ENCODE measurements around the gene ACY1.

ACY1 gene

GRCh38 chr3:51982838-51983577 lies at the start of gene ACY1:
Gene ACY1 (plus strand): TSS chr3:51983535. CDS start chr3:51984065, 530 bp downstream.
- DNase-seq: peak; percentile 62

DNA sequence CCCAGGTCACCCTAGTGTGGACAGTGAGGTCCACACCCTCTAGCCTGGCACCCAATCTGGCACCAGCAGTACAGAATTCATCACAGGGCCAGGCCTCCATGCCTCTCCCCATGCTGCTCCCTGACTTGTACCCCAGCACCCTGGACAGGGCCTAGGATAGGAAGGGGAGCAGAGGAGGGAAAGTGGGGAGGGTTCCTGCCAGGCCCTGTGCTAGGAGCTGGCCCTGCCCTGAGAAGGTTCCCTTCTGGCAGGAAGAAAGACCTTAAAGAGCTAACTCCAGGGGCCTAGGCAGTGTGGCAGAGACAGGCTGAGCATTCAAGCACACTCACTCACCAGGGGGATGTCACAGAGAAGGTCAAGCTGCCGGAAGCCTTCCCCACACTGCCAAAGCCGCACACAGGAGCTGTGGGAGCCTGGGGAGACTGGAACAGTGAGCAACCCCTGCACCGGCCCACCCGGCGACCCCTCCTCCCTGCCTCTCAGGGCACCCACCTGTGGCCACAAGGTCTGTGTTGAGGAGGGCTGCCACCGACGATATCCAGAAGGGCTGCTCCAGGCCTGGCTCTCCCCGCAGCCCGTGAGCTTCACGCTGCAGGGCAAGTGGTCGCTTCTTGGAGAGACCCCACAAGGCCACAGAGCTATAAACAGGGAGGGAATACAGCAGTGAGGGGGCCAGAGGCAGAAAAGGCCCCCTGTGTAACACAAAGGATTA lies 49.0 kb upstream of the ACY1 start:
- DNase-seq: no peak

- no peak for DNase-seq
These were observed 48.1 kb upstream of the ACY1 start for GRCh38 chr3:51934991-51935885.

DNA sequence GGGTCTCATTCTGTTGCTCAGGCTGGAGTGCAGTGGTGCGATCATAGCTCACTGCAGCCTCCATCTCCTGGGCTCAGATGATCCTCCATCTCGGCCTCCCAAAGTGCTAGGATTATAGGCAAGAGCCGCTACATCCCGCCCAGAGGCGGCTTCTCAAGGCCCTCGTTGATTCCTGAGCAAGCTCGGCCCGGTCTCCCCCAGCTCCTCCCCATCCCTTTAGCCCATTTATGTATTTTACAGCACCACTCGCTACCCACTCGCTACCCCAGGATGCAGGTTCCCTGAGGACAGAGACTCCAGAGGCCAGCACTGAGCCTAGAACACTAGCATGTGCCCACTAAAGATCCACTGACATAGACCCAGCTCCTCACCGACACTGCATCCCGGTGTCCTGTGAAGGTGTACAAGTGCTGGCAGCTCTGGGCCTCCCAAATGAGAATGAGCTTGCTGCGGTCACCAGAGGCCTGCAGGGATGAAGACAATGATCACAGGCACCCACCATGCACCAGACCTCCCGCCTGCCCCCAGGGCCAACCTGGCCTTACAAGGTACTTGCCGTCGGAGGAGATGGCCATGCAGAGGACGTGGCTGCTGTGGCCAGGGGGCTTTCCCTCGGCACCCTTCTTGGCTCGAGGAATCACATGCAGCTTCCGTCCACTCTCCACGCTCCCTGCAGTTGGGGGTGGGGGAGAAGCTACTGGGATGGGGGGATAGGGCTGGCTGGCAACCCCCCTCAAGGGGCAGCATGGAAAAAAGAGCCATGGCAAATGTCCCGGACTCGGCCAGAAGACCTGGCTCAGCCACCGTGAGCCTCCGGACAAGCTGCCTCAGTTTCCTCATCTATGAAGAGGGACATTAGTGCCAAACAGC lies 47.2 kb upstream of the ACY1 start:
- no peak for DNase-seq

- DNase-seq: no peak
These were observed 46.3 kb upstream of the ACY1 start for GRCh38 chr3:51937014-51937413.

GRCh38 chr3:51937611-51938450 lies 45.5 kb upstream of the ACY1 start:
- DNase-seq: no peak

- DNase-seq: no peak
These were observed 44.4 kb upstream of the ACY1 start for GRCh38 chr3:51938780-51939425.

- no peak for DNase-seq
These were observed 42.5 kb upstream of the ACY1 start for GRCh38 chr3:51940648-51941462.

DNA sequence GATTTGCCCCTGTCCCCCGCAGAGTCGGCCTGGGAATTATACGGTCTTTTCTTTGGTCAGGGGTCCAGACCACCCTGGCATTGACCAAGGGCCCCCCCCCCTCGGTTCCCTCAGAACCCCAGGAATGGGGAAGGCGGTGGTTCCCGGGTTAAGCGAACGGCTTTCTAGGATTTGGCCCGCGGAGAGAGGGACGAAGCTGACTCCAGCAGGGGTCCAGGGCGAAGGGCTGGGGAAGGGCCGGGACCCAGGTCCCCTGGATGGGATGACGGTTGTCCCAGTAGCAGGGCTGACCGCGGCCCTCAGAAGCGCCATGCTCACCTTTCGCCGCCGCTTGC lies 41.9 kb upstream of the ACY1 start:
- no peak for DNase-seq

GRCh38 chr3:51941798-51942602 lies 41.3 kb upstream of the ACY1 start, which contains the start of the genes PARP3 and RRP9:
Gene PARP3 (plus strand): TSS chr3:51942363. CDS start chr3:51943356, 993 bp downstream.
Gene RRP9 (minus strand): TSS chr3:51941904. CDS start chr3:51941867, 37 bp downstream.
- peak; percentile 99 for DNase-seq

DNA sequence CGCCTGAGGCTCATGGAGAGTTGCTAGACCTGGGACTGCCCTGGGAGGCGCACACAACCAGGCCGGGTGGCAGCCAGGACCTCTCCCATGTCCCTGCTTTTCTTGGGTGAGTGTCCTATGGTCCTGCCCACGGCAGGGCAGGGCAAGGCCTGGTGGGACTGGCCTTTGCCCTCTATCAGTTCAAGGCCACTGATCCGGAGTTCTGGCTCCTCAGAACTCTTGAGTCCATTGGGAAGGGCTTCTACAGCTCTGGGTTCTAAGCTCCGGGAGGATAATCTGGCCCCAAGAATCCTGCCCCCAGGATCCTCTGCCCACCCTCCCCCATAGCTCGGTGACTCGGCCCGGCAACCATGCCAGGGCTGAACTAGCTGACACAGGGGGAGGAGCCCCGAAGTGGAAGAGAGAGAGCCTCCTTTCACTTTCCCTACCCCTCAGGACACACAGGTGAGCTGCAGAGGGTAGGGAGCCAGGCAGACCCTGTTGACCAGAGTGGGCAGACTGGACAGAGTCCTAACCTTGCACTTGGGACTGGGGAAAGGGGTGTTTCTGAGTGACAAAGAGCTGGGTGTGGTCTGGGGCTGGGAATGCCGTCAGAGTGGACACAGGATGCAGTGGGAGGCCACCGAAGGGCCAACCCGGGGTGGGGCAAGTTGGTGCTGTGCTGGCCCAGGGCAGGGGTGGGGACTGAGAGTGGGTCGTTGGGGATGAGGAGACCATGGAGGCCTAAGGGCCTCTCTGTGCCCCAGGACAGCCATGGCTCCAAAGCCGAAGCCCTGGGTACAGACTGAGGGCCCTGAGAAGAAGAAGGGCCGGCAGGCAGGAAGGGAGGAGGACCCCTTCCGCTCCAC lies 40.5 kb upstream of the ACY1 start:
- peak; percentile 21 for DNase-seq

GRCh38 chr3:51943451-51944391 lies 39.6 kb upstream of the ACY1 start:
- DNase-seq: no peak

- no peak for DNase-seq
These were observed 38.8 kb upstream of the ACY1 start for GRCh38 chr3:51944451-51945021.

- no peak for DNase-seq
These were observed 38.1 kb upstream of the ACY1 start for GRCh38 chr3:51945031-51945840.

- DNase-seq: no peak
These were observed 37.2 kb upstream of the ACY1 start for GRCh38 chr3:51945926-51946705.
